Ramos (cell line): ENCODE measurements around the gene PCYT2.
"Not testable (repeated sequence)": the region's sequence is repeated elsewhere in the genome, so short reads cannot be mapped to it uniquely, and the experiment has no call there.

Source experiments
- in situ Hi-C: fragments of 300-500 bp; cut with MboI; formaldehyde crosslinking; loops from one replicate; pipeline ENCODE4 v1.14.3; 2022; ENCODE audit warnings: low sequenced_read_pairs; ENCODE audit not compliant: unreplicated experiment

PCYT2 gene

GRCh38 chr17:81929253-81930141 lies 18.3 kb upstream of the PCYT2 start:
- in situ Hi-C loops: no loop called here

GRCh38 chr17:81928544-81929252 lies 17.5 kb upstream of the PCYT2 start:
- in situ Hi-C loops: no loop called here

- in situ Hi-C loops: no loop called here
Observed at GRCh38 chr17:81927653-81928543, 16.7 kb upstream of the PCYT2 start, which contains the start of gene MAFG. MAFG (minus strand) TSS chr17:81927735; CDS start chr17:81923185, 4,550 bp downstream.

- in situ Hi-C loops: no loop called here
Observed at GRCh38 chr17:81927152-81927652, 16.0 kb upstream of the PCYT2 start.

GRCh38 chr17:81926451-81927151 lies 15.4 kb upstream of the PCYT2 start:
- in situ Hi-C loops: no loop called here

GRCh38 chr17:81925860-81926450 lies 14.8 kb upstream of the PCYT2 start:
- in situ Hi-C loops: no loop called here

- in situ Hi-C loops: no loop called here
Observed at GRCh38 chr17:81924557-81925532, 13.6 kb upstream of the PCYT2 start.

- in situ Hi-C loops: no loop called here
Observed at GRCh38 chr17:81923302-81924260, 12.4 kb upstream of the PCYT2 start.

- in situ Hi-C loops: no loop called here
Observed at GRCh38 chr17:81922566-81923301, 11.5 kb upstream of the PCYT2 start.

- in situ Hi-C loops: no loop called here
Observed at GRCh38 chr17:81921996-81922565, 10.9 kb upstream of the PCYT2 start.

GRCh38 chr17:81921537-81921862 lies 10.3 kb upstream of the PCYT2 start:
- in situ Hi-C loops: no loop called here

GRCh38 chr17:81920612-81921536 lies 9.7 kb upstream of the PCYT2 start:
- in situ Hi-C loops: no loop called here

GRCh38 chr17:81918832-81919545 lies 7.8 kb upstream of the PCYT2 start:
- in situ Hi-C loops: no loop called here

- in situ Hi-C loops: not testable (repeated sequence)
Observed at GRCh38 chr17:81918333-81918669, 7.1 kb upstream of the PCYT2 start.
